PFSK-1 (cell line): Measurements from ENCODE around the gene LRMDA.

Experiments
- FOXP2 ChIP-seq: optimal IDR thresholded peaks from 2 replicates; pipeline ENCODE3; 2011; ENCODE audit warnings: borderline replicate concordance, control low read depth, inconsistent platforms; ENCODE audit not compliant: insufficient read depth; ENCODE audit errors: extremely low read length, extremely low read depth
- POLR2AphosphoS5 ChIP-seq: IDR thresholded peaks from 2 replicates; pipeline ENCODE4 v1.6.1; 2012; ENCODE audit warnings: low read depth, mild to moderate bottlenecking, control low read depth, low read length, moderate library complexity
- SIN3A ChIP-seq: IDR thresholded peaks from 2 replicates; pipeline ENCODE4 v1.6.1; 2012; ENCODE audit warnings: mild to moderate bottlenecking, low read length, moderate library complexity, borderline replicate concordance; ENCODE audit not compliant: insufficient read depth
- TAF1 ChIP-seq: IDR thresholded peaks from 2 replicates; pipeline ENCODE4 v1.6.1; 2012; ENCODE audit warnings: low read length, control low read depth, borderline replicate concordance; ENCODE audit not compliant: insufficient read depth
- TF ChIP-seq, protein P1 (sequence below), 2 experiments: IDR thresholded peaks; 2 replicates each; pipeline versions ENCODE4 v1.6.1 to v1.8.0; 2011 to 2012; ENCODE audit warnings: low read depth in 2 of 2, low read length in 2 of 2, control low read depth in 1 of 2, inconsistent platforms in 1 of 2, mild to moderate bottlenecking in 1 of 2, moderate library complexity in 1 of 2; ENCODE audit not compliant: insufficient read depth in 1 of 2

DNA sequence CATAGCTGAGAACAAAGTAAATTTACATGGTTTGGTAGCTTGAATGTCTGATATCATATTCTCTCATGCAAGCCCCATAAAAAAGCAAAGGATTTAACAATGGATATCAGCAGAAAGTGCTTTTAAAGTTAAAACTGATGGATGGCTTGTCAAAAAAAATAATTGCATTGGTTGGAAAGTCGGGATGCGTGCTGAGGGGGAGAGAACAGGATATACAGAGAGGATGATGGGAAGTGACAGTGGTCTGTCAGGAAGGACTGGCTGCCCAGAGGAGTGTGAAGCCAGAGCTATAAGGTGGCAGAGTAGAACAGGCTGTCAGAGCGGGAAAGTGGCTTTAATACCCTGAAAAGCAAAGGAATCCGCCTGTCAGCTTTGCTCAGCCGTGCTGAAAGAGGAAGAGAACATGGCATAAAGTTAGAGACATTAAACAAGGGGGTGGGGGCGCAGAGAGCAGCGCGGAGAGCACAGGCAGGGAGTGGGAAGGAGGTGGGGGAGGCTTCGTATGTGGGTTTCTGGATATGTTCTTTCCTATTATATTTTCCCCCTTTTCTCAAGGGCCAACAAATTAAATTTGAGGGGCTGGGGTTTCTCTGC is 493.0 kb downstream of the LRMDA start:
- TF ChIP-seq TAF1 (no peak), POLR2AphosphoS5 (no peak), SIN3A (no peak), FOXP2 (no peak)
- TF ChIP-seq, protein P1, sequence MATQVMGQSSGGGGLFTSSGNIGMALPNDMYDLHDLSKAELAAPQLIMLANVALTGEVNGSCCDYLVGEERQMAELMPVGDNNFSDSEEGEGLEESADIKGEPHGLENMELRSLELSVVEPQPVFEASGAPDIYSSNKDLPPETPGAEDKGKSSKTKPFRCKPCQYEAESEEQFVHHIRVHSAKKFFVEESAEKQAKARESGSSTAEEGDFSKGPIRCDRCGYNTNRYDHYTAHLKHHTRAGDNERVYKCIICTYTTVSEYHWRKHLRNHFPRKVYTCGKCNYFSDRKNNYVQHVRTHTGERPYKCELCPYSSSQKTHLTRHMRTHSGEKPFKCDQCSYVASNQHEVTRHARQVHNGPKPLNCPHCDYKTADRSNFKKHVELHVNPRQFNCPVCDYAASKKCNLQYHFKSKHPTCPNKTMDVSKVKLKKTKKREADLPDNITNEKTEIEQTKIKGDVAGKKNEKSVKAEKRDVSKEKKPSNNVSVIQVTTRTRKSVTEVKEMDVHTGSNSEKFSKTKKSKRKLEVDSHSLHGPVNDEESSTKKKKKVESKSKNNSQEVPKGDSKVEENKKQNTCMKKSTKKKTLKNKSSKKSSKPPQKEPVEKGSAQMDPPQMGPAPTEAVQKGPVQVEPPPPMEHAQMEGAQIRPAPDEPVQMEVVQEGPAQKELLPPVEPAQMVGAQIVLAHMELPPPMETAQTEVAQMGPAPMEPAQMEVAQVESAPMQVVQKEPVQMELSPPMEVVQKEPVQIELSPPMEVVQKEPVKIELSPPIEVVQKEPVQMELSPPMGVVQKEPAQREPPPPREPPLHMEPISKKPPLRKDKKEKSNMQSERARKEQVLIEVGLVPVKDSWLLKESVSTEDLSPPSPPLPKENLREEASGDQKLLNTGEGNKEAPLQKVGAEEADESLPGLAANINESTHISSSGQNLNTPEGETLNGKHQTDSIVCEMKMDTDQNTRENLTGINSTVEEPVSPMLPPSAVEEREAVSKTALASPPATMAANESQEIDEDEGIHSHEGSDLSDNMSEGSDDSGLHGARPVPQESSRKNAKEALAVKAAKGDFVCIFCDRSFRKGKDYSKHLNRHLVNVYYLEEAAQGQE (IDR thresholded peaks at IDR 0.05; ENCODE audit: insufficient read depth in 1 of 2, low read depth in 2 of 2, low read length in 2 of 2): no peak
